Thyroid gland (tissue), 4 donors: ENCODE results near the gene HNRNPLL. TPM values are rescaled to one million over a fixed set of nuclear protein-coding genes. Genes with fewer than 3 reads are reported as not detected.
A peak's percentile ranks its signal among the peaks of the same experiment; 100 is the strongest.

Source experiments
- DNase-seq, 2 donors: peaks; one replicate each; pipeline ENCODE4 v3.0.0-alpha.2; 2019
- H3K27ac ChIP-seq, 3 donors: fragments of 200-600 bp; sonication (generic); 1 replicate in 2 of 3; 2 replicates in 1 of 3; pipeline ENCODE4 v1.5.1; 2016 to 2019; ENCODE audit warnings: mild to moderate bottlenecking in 1 of 3, moderate library complexity in 1 of 3
- H3K27me3 ChIP-seq: fragments of 200-600 bp; sonication (generic); one replicate; pipeline ENCODE4 v1.5.1; 2019
- H3K36me3 ChIP-seq, 2 donors: fragments of 200-600 bp; sonication (generic); one replicate each; pipeline ENCODE4 v1.5.1; 2016 to 2019
- H3K4me1 ChIP-seq, 2 donors: fragments of 200-600 bp; sonication (generic); one replicate each; pipeline ENCODE4 v1.5.1; 2017 to 2019
- H3K4me3 ChIP-seq, 3 donors: fragments of 200-600 bp; sonication (generic); replicated peaks in 1 of 3; 1 replicate in 2 of 3; 2 replicates in 1 of 3; pipeline ENCODE4 v1.5.1; 2016; ENCODE audit warnings: mild to moderate bottlenecking in 1 of 3
- H3K9me3 ChIP-seq: fragments of 200-600 bp; sonication (generic); one replicate; pipeline ENCODE4 v1.5.1; 2017
- CTCF ChIP-seq, 6 experiments: fragments of 200-600 bp in 3 of 6; fragments of 450-650 bp in 3 of 6; sonication (generic) in 3 of 6; IDR thresholded peaks; one replicate each; pipeline ENCODE4 v1.5.1; 2016 to 2019; ENCODE audit warnings: antibody characterized with exemption in 6 of 6, mild to moderate bottlenecking in 2 of 6, inconsistent platforms in 1 of 6, moderate library complexity in 1 of 6
- POLR2A ChIP-seq, 2 donors: fragments of 450-650 bp; IDR thresholded peaks; one replicate each; pipeline ENCODE4 v1.6.1; 2017; ENCODE audit warnings: antibody characterized with exemption in 2 of 2, mild to moderate bottlenecking in 2 of 2, moderate library complexity in 1 of 2
- WGBS, 2 donors: methylation state at CpG; one replicate each; pipeline ENCODE4 v1.1.5; 2017; 5-methylcytosine and 5-hydroxymethylcytosine counted together
- intact Hi-C: fragments of 100-400 bp; cut with DNase I; formaldehyde crosslinking; loops from one replicate; pipeline ENCODE4 v1.15.1; 2023
- total RNA-seq, 4 donors: library from RNA; depleted of rRNA; stranded (reverse); fragments of >200 nt; gene quantifications; one replicate each; pipeline ENCODE4 v1.2.3, GENCODE V29; 2016

Gene HNRNPLL
- total RNA-seq, 4 donors from 2014 or later, result 60.1 to 85.1 (median 64.3) TPM

- Histone ChIP-seq H3K4me3 (no peak overlapping the region), H3K27me3 (no peaks in the 10 kb centered on the region), H3K27ac (no peak overlapping the region), H3K36me3 (peaks cover 0 to 7% of the 10 kb centered on the region in 2 donors), H3K9me3 (no peaks in the 10 kb centered on the region), H3K4me1 (no peaks in the 10 kb centered on the region)
- no peak for TF ChIP-seq POLR2A (IDR thresholded peaks at IDR 0.05)
- TF ChIP-seq CTCF (IDR thresholded peaks at IDR 0.05), result no peak
- WGBS, 2 donors, result 94 to 99% methylated on average over 2 of the region's 2 CpGs
- intact Hi-C loops, result no loop called here
- DNase-seq, result no peak
Measured at GRCh38 chr2:38560092-38560491, 42.6 kb downstream of the HNRNPLL start.

GRCh38 chr2:38557981-38558380 is 44.7 kb downstream of the HNRNPLL start:
- Histone ChIP-seq H3K9me3 (no peaks in the 10 kb centered on the region), H3K36me3 (no peaks in the 10 kb centered on the region), H3K27ac (no peak overlapping the region), H3K4me3 (no peak overlapping the region), H3K27me3 (no peaks in the 10 kb centered on the region), H3K4me1 (no peaks in the 10 kb centered on the region)
- no peak for DNase-seq
- TF ChIP-seq POLR2A (IDR thresholded peaks at IDR 0.05), result no peak
- TF ChIP-seq CTCF (IDR thresholded peaks at IDR 0.05), result no peak
- intact Hi-C loops, result no loop called here
- 94 to 96% methylated on average over 5 of the region's 5 CpGs for WGBS, 2 donors

- Histone ChIP-seq H3K9me3 (no peaks in the 10 kb centered on the region), H3K27ac (no peak overlapping the region), H3K4me3 (no peak overlapping the region), H3K4me1 (no peaks in the 10 kb centered on the region), H3K27me3 (no peaks in the 10 kb centered on the region), H3K36me3 (no peaks in the 10 kb centered on the region)
- intact Hi-C loops, result no loop called here
- TF ChIP-seq POLR2A (IDR thresholded peaks at IDR 0.05), result no peak
- no peak for TF ChIP-seq CTCF (IDR thresholded peaks at IDR 0.05)
- 90 to 91% methylated on average over 2 of the region's 2 CpGs for WGBS, 2 donors
- DNase-seq, result no peak
Measured at GRCh38 chr2:38557217-38557616, 45.5 kb downstream of the HNRNPLL start.

- WGBS, 2 donors, result 86 to 89% methylated on average over 6 of the region's 6 CpGs
- intact Hi-C loops, result no loop called here
- TF ChIP-seq POLR2A (IDR thresholded peaks at IDR 0.05) (no peak), CTCF (IDR thresholded peaks at IDR 0.05) (no peak)
Measured at GRCh38 chr2:38556006-38556801, 46.5 kb downstream of the HNRNPLL start.

GRCh38 chr2:38554973-38555595 is 47.6 kb downstream of the HNRNPLL start:
- TF ChIP-seq CTCF (IDR thresholded peaks at IDR 0.05), result peak in 3 of 6 experiments; percentile 8 to 25 (median 16)
- no peak for TF ChIP-seq POLR2A (IDR thresholded peaks at IDR 0.05)
- intact Hi-C loops, result no loop called here
- WGBS, 2 donors, result 95% methylated on average over 8 of the region's 8 CpGs
- H3K27ac ChIP-seq, result no peak overlapping the region
- no peaks in the 10 kb centered on the region for H3K4me1 ChIP-seq
- H3K27me3 ChIP-seq, result no peaks in the 10 kb centered on the region
- no peaks in the 10 kb centered on the region for H3K9me3 ChIP-seq
- no peak for DNase-seq
- no peak overlapping the region for H3K4me3 ChIP-seq
- H3K36me3 ChIP-seq, result no peaks in the 10 kb centered on the region

More at GRCh38 chr2:38556006-38556801, 46.5 kb downstream of the HNRNPLL start:
- DNase-seq, result no peak
- Histone ChIP-seq H3K27me3 (no peaks in the 10 kb centered on the region), H3K4me1 (no peaks in the 10 kb centered on the region), H3K36me3 (no peaks in the 10 kb centered on the region), H3K4me3 (no peak overlapping the region), H3K9me3 (no peaks in the 10 kb centered on the region), H3K27ac (no peak overlapping the region)
